Hindlimb muscle (tissue), 1 donor: ENCODE measurements around the gene TEAD4. TPM values are rescaled to one million over a fixed set of nuclear protein-coding genes. Genes with fewer than 3 reads are reported as not detected.

Experiments used
- DNase-seq: peaks from one replicate; pipeline ENCODE4 v3.0.0-alpha.2; 2013
- polyA plus RNA-seq: library from polyadenylated mRNA; unstranded; fragments of 120-200 nt; gene quantifications from one replicate; pipeline ENCODE4 v1.2.1, GENCODE V29; 2013; ENCODE audit not compliant: insufficient read length

The TEAD4 gene
- polyA plus RNA-seq = 134 TPM

GRCh38 chr12:2959192-2959504 lies at the start of gene TEAD4:
Gene TEAD4 (plus strand): TSS chr12:2959397.
- peak; percentile 35 for DNase-seq

- no peak for DNase-seq
Observed at GRCh38 chr12:2912216-2912575, 47.0 kb upstream of the TEAD4 start.

GRCh38 chr12:2919249-2919648 lies 39.9 kb upstream of the TEAD4 start:
- no peak for DNase-seq

GRCh38 chr12:2922329-2922728 lies 36.9 kb upstream of the TEAD4 start:
- no peak for DNase-seq

GRCh38 chr12:2923057-2923456 lies 36.1 kb upstream of the TEAD4 start:
- DNase-seq = no peak

- no peak for DNase-seq
Observed at GRCh38 chr12:2924019-2924418, 35.2 kb upstream of the TEAD4 start.

- no peak for DNase-seq
Observed at GRCh38 chr12:2925322-2925995, 33.7 kb upstream of the TEAD4 start.

GRCh38 chr12:2930865-2931264 lies 28.3 kb upstream of the TEAD4 start:
- no peak for DNase-seq

GRCh38 chr12:2933586-2933985 lies 25.6 kb upstream of the TEAD4 start:
- no peak for DNase-seq

- DNase-seq = no peak
Observed at GRCh38 chr12:2934371-2934770, 24.8 kb upstream of the TEAD4 start.

- no peak for DNase-seq
Observed at GRCh38 chr12:2936301-2936700, 22.9 kb upstream of the TEAD4 start.

- no peak for DNase-seq
Observed at GRCh38 chr12:2937500-2937899, 21.7 kb upstream of the TEAD4 start.

- no peak for DNase-seq
Observed at GRCh38 chr12:2939191-2939590, 20.0 kb upstream of the TEAD4 start.

GRCh38 chr12:2940564-2940963 lies 18.6 kb upstream of the TEAD4 start:
- no peak for DNase-seq

GRCh38 chr12:2941524-2941923 lies 17.7 kb upstream of the TEAD4 start:
- no peak for DNase-seq

GRCh38 chr12:2944401-2945047 lies 14.7 kb upstream of the TEAD4 start:
- DNase-seq = peak; percentile 6

GRCh38 chr12:2949411-2949810 lies 9.8 kb upstream of the TEAD4 start:
- DNase-seq = no peak

- DNase-seq = no peak
Observed at GRCh38 chr12:2955888-2956287, 3.3 kb upstream of the TEAD4 start.

- DNase-seq = no peak
Observed at GRCh38 chr12:2957816-2958431, 1.3 kb upstream of the TEAD4 start.

- peak; percentile 15 for DNase-seq
Observed at GRCh38 chr12:2958432-2959191, 585 bp upstream of the TEAD4 start.

- peak; percentile 30 for DNase-seq
Observed at GRCh38 chr12:2959505-2960389, 550 bp downstream of the TEAD4 start.

GRCh38 chr12:2960390-2960956 lies 1.3 kb downstream of the TEAD4 start:
- peak; percentile 7 for DNase-seq
